HUES48 (cell line): ENCODE data around the gene NCAPD2.

Source experiments
- H3K27ac ChIP-seq: one replicate; pipeline ENCODE4 v1.7.0; 2013; ENCODE audit warnings: low read depth, low read length, inconsistent platforms
- H3K27me3 ChIP-seq: 2 replicates; pipeline ENCODE4 v1.6.1; 2013; ENCODE audit warnings: mild to moderate bottlenecking, low read length; ENCODE audit not compliant: control insufficient read depth, insufficient read depth
- H3K36me3 ChIP-seq: 2 replicates; pipeline ENCODE4 v1.6.1; 2013; ENCODE audit warnings: low read length; ENCODE audit not compliant: control insufficient read depth, insufficient read depth
- H3K4me1 ChIP-seq: 2 replicates; pipeline ENCODE4 v1.6.1; 2013; ENCODE audit warnings: mild to moderate bottlenecking, low read length; ENCODE audit not compliant: control insufficient read depth, insufficient read depth
- H3K4me3 ChIP-seq: 2 replicates; pipeline ENCODE4 v1.5.1; 2013; ENCODE audit warnings: mild to moderate bottlenecking, low read depth, low read length
- H3K9ac ChIP-seq: 2 replicates; pipeline ENCODE4 v1.6.1; 2013; ENCODE audit warnings: mild to moderate bottlenecking, low read depth, low read length, moderate library complexity
- H3K9me3 ChIP-seq: 2 replicates; pipeline ENCODE4 v1.6.1; 2013; ENCODE audit warnings: low read length; ENCODE audit not compliant: control insufficient read depth, insufficient read depth

The NCAPD2 gene

GRCh38 chr12:6507102-6507998 is 13.4 kb downstream of the NCAPD2 start:
- H3K4me3 ChIP-seq: no peak overlapping the region
- peak overlapping the region; percentile 49 for H3K9ac ChIP-seq
- no peaks in the 10 kb centered on the region for H3K27me3 ChIP-seq
- H3K27ac ChIP-seq: no peak overlapping the region
- H3K9me3 ChIP-seq: no peaks in the 10 kb centered on the region
- peaks cover 65% of the 10 kb centered on the region for H3K36me3 ChIP-seq
- H3K4me1 ChIP-seq: peaks cover 8% of the 10 kb centered on the region; the same call in 1 of the 2 replicates

- Histone ChIP-seq H3K36me3 (peaks cover 69% of the 10 kb centered on the region), H3K9ac (no peak overlapping the region), H3K27me3 (no peaks in the 10 kb centered on the region), H3K4me3 (no peak overlapping the region), H3K27ac (no peak overlapping the region), H3K4me1 (peaks cover 8% of the 10 kb centered on the region; the same call in 1 of the 2 replicates), H3K9me3 (no peaks in the 10 kb centered on the region)
These were observed 14.2 kb downstream of the NCAPD2 start for GRCh38 chr12:6508087-6508486.

GRCh38 chr12:6520186-6520585 is 26.3 kb downstream of the NCAPD2 start:
- H3K27me3 ChIP-seq: no peaks in the 10 kb centered on the region
- H3K9ac ChIP-seq: no peak overlapping the region
- no peaks in the 10 kb centered on the region for H3K4me1 ChIP-seq
- H3K36me3 ChIP-seq: peaks cover 92% of the 10 kb centered on the region
- no peak overlapping the region for H3K4me3 ChIP-seq
- no peak overlapping the region for H3K27ac ChIP-seq
- H3K9me3 ChIP-seq: no peaks in the 10 kb centered on the region

GRCh38 chr12:6522193-6522592 is 28.3 kb downstream of the NCAPD2 start:
- Histone ChIP-seq H3K9me3 (no peaks in the 10 kb centered on the region), H3K4me3 (no peak overlapping the region), H3K9ac (no peak overlapping the region), H3K27ac (no peak overlapping the region), H3K4me1 (no peaks in the 10 kb centered on the region), H3K27me3 (no peaks in the 10 kb centered on the region), H3K36me3 (peaks cover 94% of the 10 kb centered on the region)

GRCh38 chr12:6523708-6524107 is 29.8 kb downstream of the NCAPD2 start:
- no peak overlapping the region for H3K4me3 ChIP-seq
- no peaks in the 10 kb centered on the region for H3K4me1 ChIP-seq
- H3K9me3 ChIP-seq: no peaks in the 10 kb centered on the region
- no peaks in the 10 kb centered on the region for H3K27me3 ChIP-seq
- peaks cover 98% of the 10 kb centered on the region for H3K36me3 ChIP-seq
- H3K27ac ChIP-seq: no peak overlapping the region
- no peak overlapping the region for H3K9ac ChIP-seq

GRCh38 chr12:6524648-6525047 is 30.7 kb downstream of the NCAPD2 start:
- no peak overlapping the region for H3K9ac ChIP-seq
- no peaks in the 10 kb centered on the region for H3K27me3 ChIP-seq
- peaks cover 100% of the 10 kb centered on the region for H3K36me3 ChIP-seq
- no peaks in the 10 kb centered on the region for H3K4me1 ChIP-seq
- H3K9me3 ChIP-seq: no peaks in the 10 kb centered on the region
- no peak overlapping the region for H3K4me3 ChIP-seq
- no peak overlapping the region for H3K27ac ChIP-seq

GRCh38 chr12:6526201-6526600 is 32.3 kb downstream of the NCAPD2 start:
- no peak overlapping the region for H3K27ac ChIP-seq
- H3K36me3 ChIP-seq: peaks cover 100% of the 10 kb centered on the region
- H3K9ac ChIP-seq: no peak overlapping the region
- no peaks in the 10 kb centered on the region for H3K27me3 ChIP-seq
- no peaks in the 10 kb centered on the region for H3K9me3 ChIP-seq
- no peaks in the 10 kb centered on the region for H3K4me1 ChIP-seq
- no peak overlapping the region for H3K4me3 ChIP-seq

GRCh38 chr12:6526766-6527525 is 33.0 kb downstream of the NCAPD2 start:
- H3K9ac ChIP-seq: no peak overlapping the region
- peaks cover 100% of the 10 kb centered on the region for H3K36me3 ChIP-seq
- H3K9me3 ChIP-seq: no peaks in the 10 kb centered on the region
- H3K4me1 ChIP-seq: peaks cover 3% of the 10 kb centered on the region
- H3K27ac ChIP-seq: no peak overlapping the region
- H3K27me3 ChIP-seq: no peaks in the 10 kb centered on the region
- no peak overlapping the region for H3K4me3 ChIP-seq

GRCh38 chr12:6527711-6528110 is 33.8 kb downstream of the NCAPD2 start:
- H3K9ac ChIP-seq: no peak overlapping the region
- peaks cover 11% of the 10 kb centered on the region for H3K4me1 ChIP-seq
- H3K36me3 ChIP-seq: peaks cover 98% of the 10 kb centered on the region
- H3K27ac ChIP-seq: no peak overlapping the region
- no peak overlapping the region for H3K4me3 ChIP-seq
- H3K9me3 ChIP-seq: no peaks in the 10 kb centered on the region
- H3K27me3 ChIP-seq: no peaks in the 10 kb centered on the region

GRCh38 chr12:6528539-6529235 is 34.8 kb downstream of the NCAPD2 start:
- H3K9me3 ChIP-seq: no peaks in the 10 kb centered on the region
- H3K27ac ChIP-seq: no peak overlapping the region
- H3K27me3 ChIP-seq: no peaks in the 10 kb centered on the region
- peaks cover 13% of the 10 kb centered on the region for H3K4me1 ChIP-seq
- H3K9ac ChIP-seq: no peak overlapping the region
- peaks cover 88% of the 10 kb centered on the region for H3K36me3 ChIP-seq
- no peak overlapping the region for H3K4me3 ChIP-seq
